ENCODE data around the gene ALDH1L1.
"Not testable (repeated sequence)": the region's sequence is repeated elsewhere in the genome, so short reads cannot be mapped to it uniquely, and the experiment has no call there.

The ALDH1L1 gene

DNA sequence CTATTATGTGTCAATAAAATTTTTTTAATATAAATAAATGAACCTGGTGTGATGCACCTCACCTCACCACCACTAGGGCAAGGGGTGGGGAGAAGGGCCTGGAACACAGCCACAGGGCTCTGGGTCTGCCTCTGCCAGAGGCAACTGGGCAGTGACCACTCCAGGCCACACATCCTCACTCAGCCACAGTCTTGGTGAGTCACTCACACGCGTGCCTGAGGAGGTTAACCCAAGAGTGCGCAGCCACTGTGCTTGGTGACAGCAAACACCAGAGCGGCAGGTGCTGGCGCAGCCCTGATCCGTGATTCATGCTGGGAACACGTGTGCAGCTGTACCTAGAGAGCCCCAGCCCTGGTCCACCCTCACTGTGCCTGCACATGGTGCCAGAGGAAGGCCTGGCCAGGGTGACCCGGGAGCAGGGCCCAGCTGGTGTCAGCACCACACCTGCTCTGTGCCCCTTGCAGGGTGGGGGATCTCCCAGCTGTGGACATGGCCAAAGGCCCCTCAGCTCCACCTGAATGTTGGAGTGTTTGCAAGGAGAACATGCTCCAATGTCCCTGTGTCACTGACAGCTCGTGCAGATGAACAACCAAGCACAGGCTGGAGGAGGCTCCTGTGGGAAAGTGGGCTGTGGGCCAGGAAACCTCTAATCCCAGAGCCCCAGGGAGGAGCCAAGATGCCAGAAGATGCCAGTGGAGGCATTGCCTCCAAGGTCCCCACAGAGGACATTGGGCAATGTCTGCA, 98.6 kb downstream of the ALDH1L1 start:
- DNase-seq, result no peak

DNA sequence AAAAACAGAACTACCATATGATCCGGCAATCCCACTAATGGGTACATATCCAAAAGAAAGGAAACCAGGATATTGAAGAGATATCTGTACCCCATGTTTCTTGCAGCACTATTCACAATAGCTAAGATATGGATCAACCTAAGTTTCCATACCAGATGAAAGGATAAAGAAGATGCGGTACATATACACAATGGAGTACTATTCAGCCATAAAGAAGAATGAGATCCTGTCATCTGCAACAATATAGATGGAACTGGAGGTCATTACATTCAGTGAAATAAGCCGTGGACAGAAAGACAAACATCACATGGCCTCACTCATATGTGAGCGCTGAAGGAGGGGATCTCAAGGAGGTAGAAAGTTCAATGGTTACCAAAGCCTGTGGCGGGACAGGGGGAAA, 99.4 kb downstream of the ALDH1L1 start:
- no peak for DNase-seq

DNA sequence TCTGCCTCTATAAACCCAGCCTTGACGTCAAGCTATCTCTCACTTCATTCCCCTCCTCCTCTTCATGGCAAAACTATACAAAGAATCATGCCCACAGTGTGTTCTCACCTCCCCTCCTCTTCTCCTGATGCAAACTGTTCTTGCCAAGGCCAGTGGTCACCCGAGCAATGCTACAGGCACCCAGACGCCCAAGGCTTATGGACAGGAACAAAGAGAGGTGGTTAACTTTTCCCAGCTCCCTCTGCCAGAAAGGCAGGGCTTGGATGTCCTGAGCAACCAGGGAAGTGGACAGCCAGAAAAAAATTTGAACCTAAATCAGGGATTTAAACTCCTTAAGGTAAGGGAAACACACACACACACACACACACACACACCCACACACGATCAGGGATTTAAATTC, 101.5 kb downstream of the ALDH1L1 start:
- DNase-seq, result no peak

DNA sequence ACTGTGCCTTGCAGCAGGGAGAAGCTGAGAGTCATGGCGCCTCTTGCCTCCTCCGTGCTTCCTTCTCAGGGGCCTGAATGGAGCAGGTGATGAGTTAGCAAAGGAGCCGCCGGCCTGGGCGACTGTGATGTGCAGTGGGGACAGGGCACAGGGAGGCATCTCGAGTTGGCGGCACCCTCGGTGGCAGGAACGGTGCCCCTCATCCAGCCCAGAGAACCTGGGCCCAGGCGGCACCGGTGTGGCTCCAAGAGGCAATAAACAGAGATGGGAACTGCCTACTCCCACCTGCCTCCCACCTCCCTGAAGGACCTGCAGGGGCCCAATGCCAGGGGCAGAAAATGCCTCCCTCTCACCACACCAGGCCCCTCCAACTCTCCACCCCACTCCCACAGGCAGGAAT, 102.6 kb downstream of the ALDH1L1 start:
- DNase-seq, result no peak

DNA sequence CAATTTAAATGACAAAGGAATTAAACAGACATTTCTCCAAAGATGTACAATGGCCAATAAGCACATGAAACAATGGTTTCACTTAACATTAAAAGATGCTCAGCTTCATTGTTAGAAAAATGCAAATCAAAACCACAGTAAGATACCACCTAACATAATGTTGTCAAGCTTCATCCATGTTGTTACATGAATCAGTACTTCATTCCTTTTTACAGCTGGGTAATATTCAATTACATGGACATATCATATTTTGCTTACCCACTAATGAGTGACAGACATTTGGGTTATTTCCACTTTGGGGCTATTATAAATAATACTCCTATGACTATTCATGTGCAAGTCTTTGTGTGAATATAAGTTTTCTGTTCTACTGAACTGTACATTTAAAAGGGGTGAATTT, 104.2 kb downstream of the ALDH1L1 start:
- no peak for DNase-seq

DNA sequence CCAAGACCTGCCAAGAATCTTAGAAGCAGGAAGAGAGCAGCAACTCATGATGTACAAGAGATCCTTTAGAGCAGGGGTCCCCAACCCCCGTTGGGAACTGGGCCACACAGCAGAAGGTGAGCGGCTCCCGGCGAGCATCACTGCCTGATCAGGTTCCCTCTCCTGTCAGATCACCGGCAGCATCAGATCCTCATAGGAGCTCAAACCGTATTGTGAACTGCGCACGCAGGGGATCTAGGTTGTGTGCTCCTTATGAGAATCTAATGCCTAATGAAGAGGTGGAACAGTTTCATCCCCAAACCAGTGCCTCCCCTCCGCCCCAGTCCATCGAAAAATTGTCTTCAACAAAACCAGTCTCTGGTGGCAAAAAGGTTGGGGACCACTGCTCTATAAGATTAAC, 110.2 kb downstream of the ALDH1L1 start:
- DNase-seq, result no peak

DNA sequence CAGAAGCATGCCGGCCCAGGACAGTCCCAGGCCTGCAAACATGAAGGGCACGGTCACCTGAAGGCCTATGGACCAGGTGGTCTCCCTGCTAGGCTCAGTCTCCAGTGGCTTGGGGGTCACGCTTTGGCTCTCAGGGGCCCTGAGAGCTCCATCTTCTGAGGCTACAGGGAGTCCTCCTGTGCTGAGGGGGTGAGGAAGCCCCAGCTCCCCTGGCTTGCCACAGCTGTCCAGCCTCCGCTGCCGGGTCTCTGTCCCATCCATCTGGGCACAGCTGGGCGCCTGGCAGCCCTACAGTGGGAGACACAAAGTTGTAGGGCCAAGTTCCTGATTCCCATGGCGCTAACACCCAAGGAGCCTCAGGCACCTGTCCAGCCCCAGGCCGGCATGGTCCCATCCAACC, 112.4 kb downstream of the ALDH1L1 start:
- no peak for DNase-seq

DNA sequence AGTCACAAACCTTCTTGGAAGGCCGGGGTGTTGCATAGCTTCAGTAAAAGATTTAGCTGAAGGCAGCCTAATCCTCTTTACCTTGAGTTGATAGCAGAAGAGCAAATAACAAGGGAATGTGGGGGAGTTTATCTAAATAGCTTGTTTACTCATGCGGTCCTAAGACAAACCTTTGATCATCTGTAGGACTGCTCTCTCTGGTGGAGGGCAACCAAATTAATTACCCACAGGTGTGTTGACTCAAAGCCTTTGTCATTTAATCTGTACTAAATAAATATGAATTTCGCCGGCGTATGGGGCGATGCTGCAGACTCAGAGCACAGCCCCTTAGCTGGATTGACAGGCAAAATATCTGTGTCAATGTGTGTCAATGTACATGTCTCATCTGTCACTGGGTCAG, 113.7 kb downstream of the ALDH1L1 start:
- DNase-seq, result not testable (repeated sequence)

DNA sequence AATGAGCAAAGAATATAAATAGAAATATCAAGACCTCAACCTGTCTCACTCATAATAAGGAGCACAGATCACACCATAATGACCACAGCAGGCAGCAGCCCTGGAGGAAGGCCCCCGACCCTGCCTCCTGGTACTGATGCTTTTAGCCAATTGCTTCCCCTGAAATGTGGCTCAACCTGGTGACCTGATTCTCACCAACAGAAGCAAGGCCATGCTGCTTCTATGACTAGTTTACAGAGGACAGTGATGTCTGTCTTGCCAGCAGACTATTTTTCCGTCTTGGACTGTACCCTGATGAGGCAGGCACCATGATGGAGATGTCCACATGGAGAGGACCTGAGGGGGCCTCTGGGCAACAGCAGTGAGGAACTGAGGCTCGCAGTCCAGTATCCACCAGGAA, 114.5 kb downstream of the ALDH1L1 start:
- no peak for DNase-seq

DNA sequence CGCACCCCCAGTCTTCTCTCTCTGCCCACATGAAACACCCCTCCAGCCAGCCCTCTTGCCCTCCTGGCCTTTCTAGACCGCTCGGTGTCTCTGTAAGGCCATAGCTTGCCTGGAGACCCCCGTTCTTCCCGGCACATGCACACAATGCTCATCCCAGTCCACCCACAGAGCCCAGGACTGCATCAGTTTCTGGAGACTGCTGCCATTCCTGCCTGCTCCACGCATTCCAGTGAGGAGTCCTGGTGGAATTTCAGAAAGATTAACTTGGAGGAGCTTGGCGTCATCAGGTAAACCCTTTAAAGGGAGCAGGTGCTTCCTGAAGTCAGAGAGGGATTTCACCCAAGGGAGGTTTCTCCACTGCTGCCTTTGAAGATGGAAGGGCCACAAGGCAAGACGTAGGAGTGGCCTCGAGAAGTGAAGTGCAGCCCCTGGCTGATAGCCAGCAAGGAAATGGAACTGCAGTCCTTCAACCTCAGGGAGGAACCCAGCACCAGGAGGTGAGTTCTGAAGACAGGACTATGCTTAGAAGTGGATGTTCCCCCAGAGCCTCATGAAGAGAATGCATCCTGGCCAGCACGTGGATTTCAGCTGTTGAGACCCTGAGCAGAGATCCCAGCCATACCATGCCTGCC, 115.6 kb downstream of the ALDH1L1 start:
- DNase-seq, result no peak

DNA sequence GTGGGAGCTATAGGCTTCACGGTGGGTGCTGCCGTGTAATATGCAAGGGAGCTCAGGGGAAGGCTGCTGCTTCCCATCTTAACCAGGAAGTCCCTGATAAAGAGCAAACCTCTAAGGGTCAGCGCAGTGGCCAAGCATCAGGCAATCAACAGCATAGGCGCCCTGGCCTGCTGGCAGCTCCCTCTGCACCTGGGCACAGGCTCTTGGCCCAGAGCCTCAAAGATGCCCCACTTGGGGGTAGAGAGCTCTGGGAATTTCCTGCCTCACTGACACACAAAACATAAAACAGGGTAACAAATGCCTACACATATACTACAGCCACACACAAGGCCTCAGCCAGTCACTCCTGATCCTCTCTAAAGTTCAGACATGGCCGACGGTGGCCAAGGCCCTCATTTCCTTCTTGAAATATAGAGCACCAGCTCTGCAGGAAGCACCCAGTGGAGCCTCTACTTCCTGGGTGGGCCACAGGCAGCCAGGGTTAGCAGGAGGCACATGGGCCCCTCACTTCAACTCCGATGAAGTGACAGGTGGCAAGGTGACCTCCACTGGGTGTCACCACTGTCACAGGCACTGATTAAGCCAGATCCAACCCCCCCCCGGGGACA, 116.9 kb downstream of the ALDH1L1 start:
- no peak for DNase-seq

DNA sequence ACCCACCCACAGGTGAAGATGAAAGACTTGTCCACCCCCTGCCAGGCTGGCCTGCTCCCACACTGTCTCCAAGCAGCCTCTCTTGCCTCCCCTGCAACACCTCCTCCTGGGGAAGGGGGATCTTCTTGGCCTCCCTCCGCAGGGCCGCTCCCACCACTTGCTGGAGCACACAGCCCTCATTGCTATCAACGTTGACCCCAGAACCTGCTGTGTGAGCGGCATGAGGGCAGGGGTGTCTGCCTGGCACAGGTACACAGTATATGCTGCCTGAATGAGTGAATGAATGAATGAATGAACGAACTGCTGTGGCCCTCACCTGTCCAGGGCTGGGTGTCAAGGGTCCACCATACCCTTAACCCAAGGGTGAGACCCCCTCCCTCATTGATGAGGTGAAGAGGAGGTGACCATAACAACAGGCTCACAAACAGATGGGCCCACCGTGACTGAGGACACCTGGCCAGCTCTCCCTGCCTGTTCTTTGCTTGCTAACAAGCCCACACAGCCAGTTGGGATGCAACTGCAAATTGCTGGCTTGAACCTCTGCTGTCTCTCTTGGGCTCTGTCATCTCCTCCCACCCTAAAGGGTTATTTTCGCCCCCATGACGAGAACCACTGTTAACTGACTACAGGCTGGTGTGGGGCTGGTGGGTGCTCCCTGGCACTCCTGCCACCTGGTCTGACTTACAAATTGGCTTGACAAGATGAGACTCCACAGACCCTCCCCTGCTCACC, 118.9 kb downstream of the ALDH1L1 start:
- no peak for DNase-seq

DNA sequence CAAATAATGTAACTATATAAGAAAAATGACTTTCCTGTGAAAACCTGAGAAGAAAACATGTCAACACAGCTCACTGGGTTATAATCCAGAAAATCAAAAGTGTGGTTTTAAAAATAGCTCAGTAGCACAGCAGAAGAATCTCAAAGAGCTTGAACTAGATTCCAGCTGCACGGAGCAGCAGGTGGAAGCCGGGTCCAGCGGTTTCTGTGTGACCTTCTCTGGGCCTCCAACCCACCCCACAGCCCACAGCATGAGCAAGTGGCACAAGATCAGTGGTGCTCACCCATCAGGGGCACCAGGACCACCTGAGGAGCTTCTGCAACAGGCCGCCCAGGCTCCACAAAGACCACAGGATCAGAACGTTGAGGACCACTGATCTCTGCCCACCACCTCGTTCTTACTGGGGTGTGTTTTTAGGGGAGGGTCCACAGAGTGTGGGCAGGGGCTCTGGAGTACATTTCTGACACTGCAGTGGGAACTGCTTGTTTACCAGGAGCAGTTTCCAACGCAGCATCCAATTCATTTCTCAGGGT, 119.7 kb downstream of the ALDH1L1 start:
- no peak for DNase-seq

DNA sequence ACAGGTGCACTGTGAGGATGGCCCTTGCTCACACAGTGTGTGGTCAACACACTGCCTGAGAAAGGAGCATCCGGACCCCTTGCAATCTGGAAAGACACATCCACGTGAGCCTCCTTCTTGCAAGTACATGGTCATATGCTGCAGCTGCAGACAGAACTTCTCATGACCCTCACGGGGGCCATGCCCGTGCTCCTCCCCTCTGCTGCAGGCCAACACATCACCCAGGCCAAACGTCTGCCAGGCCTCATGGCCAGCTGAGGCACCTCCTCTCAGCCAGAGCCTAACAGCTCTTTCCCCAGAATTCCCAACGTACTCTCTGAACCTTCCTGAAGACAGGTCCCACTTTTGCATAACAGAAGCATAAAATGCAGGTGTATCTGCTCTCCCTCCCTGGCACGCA, 121.7 kb downstream of the ALDH1L1 start:
- no peak for DNase-seq

DNA sequence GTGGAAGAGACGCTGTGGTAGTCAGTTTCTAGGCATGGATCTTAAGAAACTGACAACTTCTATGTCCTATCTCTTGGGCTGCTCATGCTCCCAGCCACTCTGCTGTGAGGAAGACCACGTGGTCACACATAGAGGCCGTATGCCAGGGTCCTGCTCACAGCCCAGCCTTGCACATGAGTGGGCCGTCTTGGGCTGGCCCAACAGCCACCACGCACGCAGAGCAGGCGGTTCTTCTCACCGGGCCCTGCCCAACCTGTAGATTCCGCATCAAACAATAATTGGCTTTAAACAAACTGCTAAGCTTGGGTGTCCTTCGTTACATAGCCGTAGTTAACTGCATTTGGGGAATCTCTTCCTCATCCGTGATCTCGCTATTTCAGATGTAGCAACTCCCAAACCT, 122.5 kb downstream of the ALDH1L1 start:
- DNase-seq, result no peak

DNA sequence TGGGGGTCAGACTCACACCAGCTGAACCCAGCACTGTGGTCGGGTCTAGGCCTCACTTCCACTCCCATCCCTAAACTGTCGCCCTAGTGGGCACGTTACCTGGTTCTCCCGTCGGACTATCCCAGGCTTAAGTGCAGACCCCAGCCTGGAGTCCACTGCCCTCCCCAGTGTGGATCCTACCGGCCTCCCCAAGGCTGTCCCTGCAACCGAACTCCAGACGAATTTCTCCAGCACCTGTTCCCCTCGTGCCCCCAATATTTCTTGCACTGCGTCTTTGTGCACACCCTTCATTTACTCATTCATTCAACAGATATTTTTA, 122.9 kb downstream of the ALDH1L1 start:
- DNase-seq, result no peak

DNA sequence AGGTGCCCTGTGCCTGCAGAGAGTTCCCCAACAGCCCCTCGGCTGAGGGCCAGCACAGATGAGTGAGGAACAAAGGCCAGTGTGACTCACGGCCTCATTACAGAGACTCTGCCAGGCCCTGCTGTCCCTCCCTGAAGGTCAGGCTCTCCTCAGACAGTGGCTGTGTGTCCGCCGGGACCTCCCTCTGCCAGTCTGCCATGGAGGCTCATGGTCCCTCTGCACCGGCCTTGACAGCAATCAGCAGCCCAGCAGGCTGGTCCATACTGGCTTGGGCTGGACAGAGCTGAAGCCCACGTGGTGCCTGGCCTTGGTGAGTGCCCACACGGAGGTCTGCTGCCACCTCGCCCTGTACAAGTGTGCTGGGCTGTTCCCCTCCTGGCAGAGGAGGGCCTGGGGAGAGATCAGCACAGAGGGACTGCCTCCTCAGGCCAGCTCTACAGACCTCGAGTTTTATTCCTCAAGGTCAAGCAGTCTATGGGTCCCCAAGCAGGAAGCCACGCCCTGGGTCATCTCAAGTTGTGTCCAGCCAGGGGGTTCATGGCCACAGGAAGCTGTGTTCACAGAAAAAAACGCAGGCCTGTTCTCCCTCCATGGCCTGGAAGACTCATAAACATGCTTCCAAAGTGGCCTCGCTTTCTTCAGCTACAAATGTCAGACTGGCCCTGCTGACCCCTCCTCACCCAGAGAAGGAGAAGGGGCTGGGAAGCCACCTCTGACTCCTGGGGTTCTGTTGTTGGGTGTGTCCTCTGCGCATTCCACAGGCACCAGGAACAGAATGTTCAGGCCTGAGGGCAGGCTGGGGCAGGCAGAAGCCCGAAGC, 123.5 kb downstream of the ALDH1L1 start:
- no peak for DNase-seq

DNA sequence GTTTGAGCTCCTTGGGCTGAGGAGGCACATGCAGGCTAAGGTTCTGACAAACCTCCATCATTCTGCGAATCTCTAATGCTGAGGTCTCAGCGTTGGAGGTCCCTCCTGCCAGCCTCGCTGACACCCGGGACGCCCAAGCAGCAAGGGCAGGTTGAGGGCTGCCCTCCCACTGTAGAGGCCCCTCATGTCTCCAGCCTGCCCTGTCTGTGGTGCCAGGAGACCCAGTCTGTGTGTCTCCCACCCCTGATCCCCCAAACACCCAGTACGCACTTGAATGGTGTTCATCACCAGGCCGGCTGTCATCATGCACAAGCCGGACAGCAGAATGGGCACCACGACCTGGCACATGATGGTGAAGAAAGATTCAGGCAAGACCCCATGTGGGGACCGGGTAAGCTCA, 124.3 kb downstream of the ALDH1L1 start:
- no peak for DNase-seq

DNA sequence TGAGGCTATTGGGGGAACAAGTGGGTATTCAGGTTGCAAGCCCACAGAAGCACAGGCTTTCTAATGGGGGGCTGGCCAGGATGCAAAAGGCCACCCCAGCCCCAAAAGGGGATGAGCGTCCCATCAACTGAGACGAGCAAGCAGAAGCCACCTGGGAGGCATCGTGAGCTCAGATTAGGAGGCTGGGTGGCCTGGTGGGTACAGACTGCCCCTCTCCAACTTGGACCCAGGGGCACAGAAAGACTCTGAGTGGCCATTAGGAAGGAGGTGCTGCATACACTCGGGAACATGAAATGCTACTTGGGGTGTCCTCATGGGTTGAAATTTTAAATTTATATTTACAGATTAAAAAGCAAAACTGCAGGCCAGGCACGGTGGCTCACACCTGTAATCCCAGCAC, 125.5 kb downstream of the ALDH1L1 start:
- no peak for DNase-seq

DNA sequence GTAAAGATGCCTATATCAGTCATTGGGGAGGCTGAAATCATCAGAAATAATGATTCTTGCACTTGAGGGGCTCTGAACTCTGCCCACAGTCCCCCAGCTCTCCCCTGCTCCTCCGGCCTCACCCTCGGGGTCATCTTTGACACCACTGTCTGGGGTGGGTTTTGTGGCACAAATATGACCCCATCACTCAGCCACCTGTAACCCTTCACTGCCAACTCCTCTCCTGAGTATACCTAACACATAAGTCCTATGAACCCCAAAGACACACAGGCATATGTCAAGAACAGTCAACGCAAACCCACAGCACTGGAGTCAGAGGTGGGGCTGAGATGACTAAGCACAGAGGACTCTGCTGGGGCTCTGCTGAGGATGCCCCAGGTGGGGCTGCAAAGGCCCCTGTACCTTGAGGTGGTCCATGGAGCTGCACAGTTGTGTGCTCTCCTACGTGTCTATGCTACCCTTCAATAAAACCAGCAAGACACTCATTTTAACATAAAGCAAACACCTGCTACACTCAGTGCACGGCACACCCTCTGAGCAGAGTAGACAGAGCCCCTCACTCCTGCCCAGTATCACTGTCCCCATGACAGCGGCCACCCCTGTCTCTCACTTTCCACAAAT, 126.3 kb downstream of the ALDH1L1 start:
- no peak for DNase-seq
